ENCODE measurements around the gene CHGA. TPM values are rescaled to one million over a fixed set of nuclear protein-coding genes. Genes with fewer than 3 reads are reported as not detected.

CHGA gene
- total and polyA plus RNA-seq, 4 donors, result 0.47 to 4.4 (median 0.82) TPM

GRCh38 chr14:92967346-92967926, 44.5 kb downstream of the CHGA start:
- no peak overlapping the region for H3K9ac ChIP-seq (ENCODE audit: insufficient read depth in 1 of 2, low read length in 2 of 2)
- WGBS, 2 donors, result 96 to 97% methylated on average over 2 of the region's 2 CpGs
- peaks cover 0 to 9% (median 6%) of the 10 kb centered on the region in 5 donors for H3K4me1 ChIP-seq (ENCODE audit: control insufficient read depth in 5 of 5, insufficient read depth in 5 of 5, low read length in 5 of 5)
- no peak for TF ChIP-seq CTCF (IDR thresholded peaks at IDR 0.05; ENCODE audit: control extremely low read depth, extremely low read depth)
- peaks cover 0 to 4% (median 0%) of the 10 kb centered on the region in 4 donors for H3K36me3 ChIP-seq (ENCODE audit: control insufficient read depth in 4 of 4, insufficient read depth in 4 of 4, low read length in 4 of 4)
- H3K9me3 ChIP-seq (ENCODE audit: control insufficient read depth in 4 of 4, insufficient read depth in 3 of 4, low read length in 3 of 4), result no peaks in the 10 kb centered on the region
- H3K4me3 ChIP-seq, result no peak overlapping the region
- DNase-seq (no peak), ATAC-seq (ENCODE audit: insufficient read depth, low FRiP score) (no peak)
- H3K27ac ChIP-seq (ENCODE audit: low read depth in 1 of 2, low read length in 1 of 2), result no peak overlapping the region
- no peaks in the 10 kb centered on the region for H3K27me3 ChIP-seq (ENCODE audit: control insufficient read depth in 3 of 3, insufficient read depth in 3 of 3, low read length in 2 of 3)

- Histone ChIP-seq H3K27me3 (ENCODE audit: control insufficient read depth in 3 of 3, insufficient read depth in 3 of 3, low read length in 2 of 3) (no peaks in the 10 kb centered on the region), H3K4me1 (ENCODE audit: control insufficient read depth in 5 of 5, insufficient read depth in 5 of 5, low read length in 5 of 5) (peaks cover 0 to 14% (median 4%) of the 10 kb centered on the region in 5 donors), H3K4me3 (no peak overlapping the region), H3K27ac (ENCODE audit: low read depth in 1 of 2, low read length in 1 of 2) (no peak overlapping the region), H3K9me3 (ENCODE audit: control insufficient read depth in 4 of 4, insufficient read depth in 3 of 4, low read length in 3 of 4) (no peaks in the 10 kb centered on the region), H3K36me3 (ENCODE audit: control insufficient read depth in 4 of 4, insufficient read depth in 4 of 4, low read length in 4 of 4) (no peaks in the 10 kb centered on the region), H3K9ac (ENCODE audit: insufficient read depth in 1 of 2, low read length in 2 of 2) (no peak overlapping the region)
- WGBS, 2 donors, result 93 to 95% methylated on average over 14 of the region's 14 CpGs
- ATAC-seq (ENCODE audit: insufficient read depth, low FRiP score) (no peak), DNase-seq (no peak)
- no peak for TF ChIP-seq CTCF (IDR thresholded peaks at IDR 0.05; ENCODE audit: control extremely low read depth, extremely low read depth)
Measured at GRCh38 chr14:92968291-92969020, 45.5 kb downstream of the CHGA start.

- no peak for TF ChIP-seq CTCF (IDR thresholded peaks at IDR 0.05; ENCODE audit: control extremely low read depth, extremely low read depth)
- peak overlapping the region in 1 of 2 donors; percentile 49 for H3K27ac ChIP-seq (ENCODE audit: low read depth in 1 of 2, low read length in 1 of 2)
- H3K4me1 ChIP-seq (ENCODE audit: control insufficient read depth in 5 of 5, insufficient read depth in 5 of 5, low read length in 5 of 5), result peaks cover 0 to 13% (median 0%) of the 10 kb centered on the region in 5 donors
- DNase-seq (no peak), ATAC-seq (ENCODE audit: insufficient read depth, low FRiP score) (no peak)
- no peaks in the 10 kb centered on the region for H3K27me3 ChIP-seq (ENCODE audit: control insufficient read depth in 3 of 3, insufficient read depth in 3 of 3, low read length in 2 of 3)
- H3K4me3 ChIP-seq, result no peak overlapping the region
- WGBS, 2 donors, result 95 to 98% methylated on average over 10 of the region's 10 CpGs
- H3K9me3 ChIP-seq (ENCODE audit: control insufficient read depth in 4 of 4, insufficient read depth in 3 of 4, low read length in 3 of 4), result no peaks in the 10 kb centered on the region
- no peak overlapping the region for H3K9ac ChIP-seq (ENCODE audit: insufficient read depth in 1 of 2, low read length in 2 of 2)
- no peaks in the 10 kb centered on the region for H3K36me3 ChIP-seq (ENCODE audit: control insufficient read depth in 4 of 4, insufficient read depth in 4 of 4, low read length in 4 of 4)
Measured at GRCh38 chr14:92969430-92969829, 46.5 kb downstream of the CHGA start.
